Measurements from ENCODE around the gene VPS29. TPM values are rescaled to one million over a fixed set of nuclear protein-coding genes. Genes with fewer than 3 reads are reported as not detected.
"Not testable (repeated sequence)": the region's sequence is repeated elsewhere in the genome, so short reads cannot be mapped to it uniquely, and the experiment has no call there.

Gene VPS29
- total and polyA plus RNA-seq, 2 donors (not counting 1 experiment from before 2014, with no cell fraction given), result 115 to 118 TPM

DNA sequence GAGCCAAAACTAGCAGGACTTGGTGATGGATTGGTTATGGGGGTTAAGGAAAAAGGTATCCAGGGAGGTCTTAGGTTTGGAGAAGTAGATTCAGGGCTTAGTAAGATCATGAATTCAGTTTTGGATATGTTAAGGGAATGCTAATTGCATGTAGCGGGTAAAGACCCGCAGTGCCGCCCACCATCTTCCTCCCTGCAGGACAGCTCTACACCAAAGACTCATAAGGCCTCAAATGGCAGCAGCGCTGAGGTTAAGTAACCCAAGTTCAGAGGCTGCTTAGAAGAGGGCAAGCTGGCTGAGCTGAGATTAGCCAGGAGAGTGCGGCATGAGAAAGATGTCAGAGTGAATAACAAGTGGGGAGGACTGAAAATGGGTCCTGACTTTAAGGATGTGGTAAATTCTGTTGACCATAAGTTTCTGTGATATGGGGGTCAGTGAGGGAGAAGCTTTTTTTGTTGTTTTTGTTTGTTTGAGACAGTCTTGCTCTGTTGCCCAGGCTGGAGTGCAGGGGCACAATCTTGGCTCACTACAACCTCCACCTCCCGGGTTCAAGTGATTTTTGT, 26.4 kb upstream of the VPS29 start:
- peaks cover 0 to 3% of the 10 kb centered on the region in 2 donors for H3K4me1 ChIP-seq (ENCODE audit: control insufficient read depth in 2 of 2, insufficient read depth in 2 of 2, low read length in 2 of 2)
- H3K27me3 ChIP-seq (replicated peaks in 1 of 4; ENCODE audit: control extremely low read depth in 1 of 4, control insufficient read depth in 3 of 4, insufficient read depth in 4 of 4, low read length in 3 of 4), result no peaks in the 10 kb centered on the region
- ATAC-seq (ENCODE audit: low read depth) (no peak), DNase-seq (no peak)
- peaks cover 6% of the 10 kb centered on the region for H4K20me1 ChIP-seq (ENCODE audit: control insufficient read depth, insufficient read depth, low read length, poor library complexity, severe bottlenecking)
- Mint-ChIP-seq H3K4me3 (no peak overlapping the region), H3K27me3 (no peaks in the 10 kb centered on the region), H3K9me3 (ENCODE audit: insufficient read depth) (no peaks in the 10 kb centered on the region), H3K27ac (no peak overlapping the region), H3K4me1 (peaks cover 20% of the 10 kb centered on the region)
- intact Hi-C loops (cut with micrococcal nuclease), result no loop called here
- H3K27ac ChIP-seq (ENCODE audit: low read length in 2 of 2), result no peak overlapping the region
- TF ChIP-seq, protein P1, sequence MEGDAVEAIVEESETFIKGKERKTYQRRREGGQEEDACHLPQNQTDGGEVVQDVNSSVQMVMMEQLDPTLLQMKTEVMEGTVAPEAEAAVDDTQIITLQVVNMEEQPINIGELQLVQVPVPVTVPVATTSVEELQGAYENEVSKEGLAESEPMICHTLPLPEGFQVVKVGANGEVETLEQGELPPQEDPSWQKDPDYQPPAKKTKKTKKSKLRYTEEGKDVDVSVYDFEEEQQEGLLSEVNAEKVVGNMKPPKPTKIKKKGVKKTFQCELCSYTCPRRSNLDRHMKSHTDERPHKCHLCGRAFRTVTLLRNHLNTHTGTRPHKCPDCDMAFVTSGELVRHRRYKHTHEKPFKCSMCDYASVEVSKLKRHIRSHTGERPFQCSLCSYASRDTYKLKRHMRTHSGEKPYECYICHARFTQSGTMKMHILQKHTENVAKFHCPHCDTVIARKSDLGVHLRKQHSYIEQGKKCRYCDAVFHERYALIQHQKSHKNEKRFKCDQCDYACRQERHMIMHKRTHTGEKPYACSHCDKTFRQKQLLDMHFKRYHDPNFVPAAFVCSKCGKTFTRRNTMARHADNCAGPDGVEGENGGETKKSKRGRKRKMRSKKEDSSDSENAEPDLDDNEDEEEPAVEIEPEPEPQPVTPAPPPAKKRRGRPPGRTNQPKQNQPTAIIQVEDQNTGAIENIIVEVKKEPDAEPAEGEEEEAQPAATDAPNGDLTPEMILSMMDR (IDR thresholded peaks at IDR 0.05), result no peak
- no peak for TF ChIP-seq EZH2 (IDR thresholded peaks at IDR 0.05; ENCODE audit: borderline replicate concordance, insufficient read depth, low read depth, low read length, poor library complexity, severe bottlenecking)
- no peak overlapping the region for H3K4me2 ChIP-seq (replicated peaks; ENCODE audit: low read depth, low read length, poor library complexity, severe bottlenecking)
- no peak overlapping the region for H2AFZ ChIP-seq (ENCODE audit: insufficient read depth, low read depth, low read length, poor library complexity, severe bottlenecking)
- POLR2A ChIA-PET, result no interaction called here
- 86% methylated on average over 2 of the region's 6 CpGs for WGBS (ENCODE audit: insufficient coverage)
- H3K79me2 ChIP-seq (ENCODE audit: control insufficient read depth, insufficient read depth, low read length), result no peaks in the 10 kb centered on the region
- H3K36me3 ChIP-seq (replicated peaks in 1 of 2; ENCODE audit: control extremely low read depth in 1 of 2, control insufficient read depth in 1 of 2, extremely low read depth in 1 of 2, insufficient read depth in 2 of 2, low read length in 1 of 2), result peaks cover 3 to 4% of the 10 kb centered on the region in 2 experiments
- H3K9ac ChIP-seq (ENCODE audit: low read length), result no peak overlapping the region
- no peak overlapping the region for H3K4me3 ChIP-seq (ENCODE audit: control extremely low read depth in 1 of 5, extremely low read depth in 1 of 5, insufficient read depth in 1 of 5, low read depth in 2 of 5, low read length in 4 of 5)
- H3K9me3 ChIP-seq (ENCODE audit: control extremely low read depth in 1 of 3, control insufficient read depth in 2 of 3, insufficient read depth in 1 of 3, low read length in 2 of 3), result no peaks in the 10 kb centered on the region
- CTCF ChIA-PET, result interaction anchor here (0.5 to 2.4 kb wide), 5 partner anchors 19 to 75 kb away, joined by 3 to 13 read pairs (median 4); no protein-coding TSS in a partner anchor

DNA sequence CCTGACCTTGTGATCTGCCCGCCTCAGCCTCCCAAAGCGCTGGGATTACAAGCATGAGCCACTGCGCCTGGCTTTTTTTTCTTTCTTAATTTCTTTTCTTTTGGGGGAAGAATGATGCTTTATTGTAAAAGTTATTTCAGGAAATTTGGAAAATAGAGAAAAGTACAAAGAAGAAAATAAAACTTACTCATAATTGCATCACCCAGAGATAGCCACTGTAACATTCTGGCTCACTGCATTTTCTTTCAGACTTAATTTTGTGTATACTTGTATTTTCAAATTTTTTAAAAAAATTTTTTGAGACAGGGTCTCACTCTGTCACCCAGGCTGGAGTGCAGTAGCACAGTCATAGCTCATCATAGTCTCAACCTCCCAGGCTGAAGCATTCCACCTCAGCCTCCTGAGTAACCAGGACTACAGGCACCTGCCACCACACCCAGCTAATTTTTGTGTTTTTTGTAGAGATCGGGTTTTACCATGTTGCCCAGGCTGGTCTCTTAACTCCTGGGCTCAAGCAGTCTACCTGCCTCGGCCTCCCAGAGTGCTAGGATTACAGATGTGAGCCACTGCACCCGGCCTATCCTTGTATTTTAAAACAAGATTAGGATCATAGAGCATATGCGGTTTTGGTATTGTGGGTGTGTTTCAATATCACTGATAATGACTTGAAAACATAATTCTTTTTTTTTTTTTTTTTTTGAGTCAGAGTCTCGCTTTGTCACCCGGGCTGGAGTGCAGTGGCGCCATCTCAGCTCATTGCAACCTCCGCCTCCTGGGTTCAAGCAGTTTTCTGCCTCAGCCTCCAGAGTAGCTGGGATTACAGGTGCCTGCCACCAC, 19.2 kb upstream of the VPS29 start:
- H3K27me3 ChIP-seq (replicated peaks in 1 of 4; ENCODE audit: control extremely low read depth in 1 of 4, control insufficient read depth in 3 of 4, insufficient read depth in 4 of 4, low read length in 3 of 4); H3K9me3 Mint-ChIP-seq (ENCODE audit: insufficient read depth); H4K20me1 ChIP-seq (ENCODE audit: control insufficient read depth, insufficient read depth, low read length, poor library complexity, severe bottlenecking); H3K4me2 ChIP-seq (replicated peaks; ENCODE audit: low read depth, low read length, poor library complexity, severe bottlenecking); CTCF ChIA-PET; H3K4me1 ChIP-seq (ENCODE audit: control insufficient read depth in 2 of 2, insufficient read depth in 2 of 2, low read length in 2 of 2); H3K27me3 Mint-ChIP-seq; ATAC-seq (ENCODE audit: low read depth); POLR2A ChIA-PET; H3K9me3 ChIP-seq (ENCODE audit: control extremely low read depth in 1 of 3, control insufficient read depth in 2 of 3, insufficient read depth in 1 of 3, low read length in 2 of 3); H3K36me3 ChIP-seq (replicated peaks in 1 of 2; ENCODE audit: control extremely low read depth in 1 of 2, control insufficient read depth in 1 of 2, extremely low read depth in 1 of 2, insufficient read depth in 2 of 2, low read length in 1 of 2); H3K4me3 ChIP-seq (ENCODE audit: control extremely low read depth in 1 of 5, extremely low read depth in 1 of 5, insufficient read depth in 1 of 5, low read depth in 2 of 5, low read length in 4 of 5); H3K4me3 Mint-ChIP-seq; intact Hi-C loops (cut with micrococcal nuclease); H3K4me1 Mint-ChIP-seq; H2AFZ ChIP-seq (ENCODE audit: insufficient read depth, low read depth, low read length, poor library complexity, severe bottlenecking); H3K79me2 ChIP-seq (ENCODE audit: control insufficient read depth, insufficient read depth, low read length); DNase-seq; H3K9ac ChIP-seq (ENCODE audit: low read length); H3K27ac ChIP-seq (ENCODE audit: low read length in 2 of 2); H3K27ac Mint-ChIP-seq: not testable (repeated sequence)
- 92% methylated on average over 5 of the region's 11 CpGs for WGBS (ENCODE audit: insufficient coverage)

DNA sequence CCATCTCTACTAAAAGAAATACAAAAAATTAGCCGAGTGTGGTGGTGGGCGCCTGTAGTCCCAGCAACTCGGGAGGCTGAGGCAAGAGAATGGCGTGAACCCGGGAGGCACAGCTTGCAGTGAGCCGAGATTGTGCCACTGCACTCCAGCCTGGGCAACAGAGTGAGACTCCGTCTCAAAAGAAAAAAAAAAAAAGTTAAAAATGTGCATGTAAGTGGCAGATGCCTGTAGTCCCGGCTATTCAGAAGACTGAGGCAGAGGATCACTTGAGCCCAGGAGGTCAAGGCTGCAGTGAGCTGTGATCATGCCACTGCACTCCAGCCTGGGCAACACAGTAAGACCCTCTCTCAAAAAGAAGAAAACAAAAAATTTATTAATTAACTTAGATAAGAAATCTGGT, 16.1 kb upstream of the VPS29 start:
- H3K4me3 ChIP-seq (ENCODE audit: control extremely low read depth in 1 of 5, extremely low read depth in 1 of 5, insufficient read depth in 1 of 5, low read depth in 2 of 5, low read length in 4 of 5); H3K36me3 ChIP-seq (replicated peaks in 1 of 2; ENCODE audit: control extremely low read depth in 1 of 2, control insufficient read depth in 1 of 2, extremely low read depth in 1 of 2, insufficient read depth in 2 of 2, low read length in 1 of 2); H3K27me3 Mint-ChIP-seq; CTCF ChIA-PET; intact Hi-C loops (cut with micrococcal nuclease); H3K27ac Mint-ChIP-seq; H3K79me2 ChIP-seq (ENCODE audit: control insufficient read depth, insufficient read depth, low read length); ATAC-seq (ENCODE audit: low read depth); DNase-seq; H2AFZ ChIP-seq (ENCODE audit: insufficient read depth, low read depth, low read length, poor library complexity, severe bottlenecking); H3K9ac ChIP-seq (ENCODE audit: low read length); H3K27me3 ChIP-seq (replicated peaks in 1 of 4; ENCODE audit: control extremely low read depth in 1 of 4, control insufficient read depth in 3 of 4, insufficient read depth in 4 of 4, low read length in 3 of 4); H3K27ac ChIP-seq (ENCODE audit: low read length in 2 of 2); H3K4me1 Mint-ChIP-seq; H3K4me1 ChIP-seq (ENCODE audit: control insufficient read depth in 2 of 2, insufficient read depth in 2 of 2, low read length in 2 of 2); H3K4me2 ChIP-seq (replicated peaks; ENCODE audit: low read depth, low read length, poor library complexity, severe bottlenecking); H3K9me3 Mint-ChIP-seq (ENCODE audit: insufficient read depth); H4K20me1 ChIP-seq (ENCODE audit: control insufficient read depth, insufficient read depth, low read length, poor library complexity, severe bottlenecking); H3K4me3 Mint-ChIP-seq; H3K9me3 ChIP-seq (ENCODE audit: control extremely low read depth in 1 of 3, control insufficient read depth in 2 of 3, insufficient read depth in 1 of 3, low read length in 2 of 3): not testable (repeated sequence)
- 92% methylated on average over 7 of the region's 8 CpGs for WGBS (ENCODE audit: insufficient coverage)
- POLR2A ChIA-PET, result interaction anchor here (0.7 kb wide), 1 partner anchor 68 kb away, joined by 3 read pairs; the partner anchor contains the start of gene ARPC3

Data from B cell (primary cell).